GM13976 (cell line): Measurements from ENCODE around the gene PARPBP.
"Not testable (repeated sequence)": the region's sequence is repeated elsewhere in the genome, so short reads cannot be mapped to it uniquely, and the experiment has no call there.

ENCODE experiments used
- DNase-seq: peaks from one replicate; pipeline ENCODE4 v3.0.0; 2012; ENCODE audit warnings: low spot score
- CTCF ChIP-seq: IDR thresholded peaks from 2 replicates; pipeline ENCODE4 v1.5.1; 2012; ENCODE audit warnings: borderline replicate concordance, mild to moderate bottlenecking; ENCODE audit not compliant: insufficient read depth; ENCODE audit errors: extremely low read depth, missing control alignments, control extremely low read depth
- in situ Hi-C: fragments of 300-500 bp; cut with MboI; formaldehyde crosslinking; loops from one replicate; pipeline ENCODE4 v1.12.0; 2022; ENCODE audit warnings: low sequenced_read_pairs, mixed read lengths, inconsistent platforms; ENCODE audit not compliant: unreplicated experiment

PARPBP gene

GRCh38 chr12:102220736-102221135 is 100.8 kb downstream of the PARPBP start:
- no peak for DNase-seq
- TF ChIP-seq CTCF: no peak
- in situ Hi-C loops: no loop called here

DNA sequence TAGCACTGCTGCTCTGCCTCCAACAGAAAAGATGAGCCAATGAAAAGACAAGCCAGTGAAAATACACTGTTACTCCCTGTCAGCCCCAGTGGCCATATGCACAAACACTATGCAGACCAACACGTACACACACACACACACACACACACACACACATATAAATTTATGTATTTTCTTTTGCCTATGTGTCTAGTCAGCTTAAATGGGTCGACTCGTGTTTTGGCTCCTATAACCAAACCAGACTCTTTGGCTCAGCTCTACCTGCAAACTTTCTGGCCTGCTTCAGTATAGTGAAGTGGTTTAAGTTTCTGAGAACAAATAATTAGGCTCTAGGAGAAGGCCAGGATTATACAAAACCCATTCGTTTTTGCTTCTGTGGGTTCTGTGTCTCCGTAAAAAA is 108.0 kb downstream of the PARPBP start:
- DNase-seq: no peak
- in situ Hi-C loops: no loop called here
- TF ChIP-seq CTCF: no peak

DNA sequence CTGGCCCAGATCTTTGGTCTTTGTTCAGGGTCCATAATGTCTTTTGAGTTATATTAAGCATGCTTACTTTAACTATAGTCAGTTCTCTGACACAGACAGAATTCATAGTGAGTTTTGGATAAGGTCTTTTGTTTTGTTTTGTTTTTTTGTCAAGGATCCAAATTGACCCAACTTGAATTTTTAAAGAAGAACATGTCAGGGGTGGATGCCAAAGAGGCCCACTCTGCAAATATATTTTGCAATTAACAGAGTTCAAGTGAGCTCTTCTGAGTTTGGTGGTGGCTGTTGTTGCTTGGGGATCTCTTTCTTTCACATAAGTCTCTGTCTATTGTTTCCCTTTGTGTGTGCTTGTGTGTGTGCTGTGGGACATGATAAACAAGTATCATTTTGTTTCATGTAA is 112.1 kb downstream of the PARPBP start:
- TF ChIP-seq CTCF: no peak
- in situ Hi-C loops: no loop called here
- DNase-seq: no peak

DNA sequence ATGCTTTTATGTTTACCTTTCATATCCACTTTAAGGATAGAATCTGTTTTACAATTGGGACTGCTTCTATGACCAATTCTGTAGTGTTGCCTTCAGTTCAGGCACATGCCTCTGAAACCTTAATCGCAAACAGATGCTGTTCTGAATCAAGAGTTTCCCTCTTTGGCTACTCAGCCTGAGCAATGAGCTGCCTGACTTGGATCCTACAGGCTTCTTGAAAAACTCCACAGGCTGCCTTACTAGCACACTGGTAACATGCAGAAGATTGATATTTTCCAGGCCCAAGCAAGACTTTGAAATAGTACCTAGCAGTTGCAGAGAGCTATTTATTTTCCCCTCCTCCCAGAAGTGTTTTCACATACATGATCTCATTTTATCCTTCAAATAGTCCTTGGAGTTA is 112.5 kb downstream of the PARPBP start:
- TF ChIP-seq CTCF: no peak
- in situ Hi-C loops: no loop called here
- no peak for DNase-seq

DNA sequence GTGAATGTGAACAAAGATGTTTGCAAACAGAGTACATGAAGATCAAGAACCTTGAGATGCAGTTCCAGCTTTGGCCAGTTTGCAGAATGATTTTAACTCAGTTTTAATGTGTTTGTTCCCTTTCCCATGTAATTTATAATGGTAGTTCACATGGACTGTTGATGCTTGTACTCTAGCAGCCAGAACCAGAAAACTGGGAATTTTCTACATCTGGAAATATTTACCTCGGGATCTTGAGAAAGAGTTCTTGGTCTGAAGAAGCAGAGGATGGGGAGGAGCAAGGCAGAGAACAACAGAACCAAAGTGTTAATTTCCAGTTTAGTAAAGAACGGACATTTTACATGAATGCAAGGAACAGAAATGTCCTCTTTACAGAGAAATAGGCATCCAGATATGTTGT is 114.6 kb downstream of the PARPBP start:
- in situ Hi-C loops: no loop called here
- no peak for DNase-seq
- TF ChIP-seq CTCF: no peak

DNA sequence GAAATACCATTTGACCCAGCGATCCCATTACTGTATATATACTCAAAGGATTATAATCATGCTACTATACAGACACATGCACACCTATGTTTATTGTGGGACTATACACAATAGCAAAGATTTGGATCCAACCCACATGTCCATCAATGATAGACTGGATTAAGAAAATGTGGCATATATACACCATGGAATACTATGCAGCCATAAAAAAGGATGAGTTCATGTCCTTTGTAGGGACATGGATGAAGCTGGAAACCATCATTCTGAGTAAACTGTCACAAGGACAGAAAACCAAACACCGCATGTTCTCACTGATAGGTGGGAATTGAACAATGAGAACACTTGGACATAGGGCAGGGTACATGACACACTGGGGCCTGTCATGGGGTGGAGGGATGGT is 120.9 kb downstream of the PARPBP start:
- DNase-seq, in situ Hi-C loops: not testable (repeated sequence)
